ENCODE measurements around the gene EPS8.

- TF ChIP-seq SIN3A (IDR thresholded peaks at IDR 0.05; ENCODE audit: borderline replicate concordance, insufficient read depth, low read depth, low read length) (no peak), CTCF (IDR thresholded peaks at IDR 0.05) (no peak), POLR2AphosphoS5 (IDR thresholded peaks at IDR 0.05; ENCODE audit: low read depth, low read length) (no peak)
Observed at GRCh38 chr12:15712823-15713660, 76.1 kb downstream of the EPS8 start.
